ENCODE results near the gene PCCB.

PCCB gene

GRCh38 chr3:136235545-136235944 lies 14.6 kb upstream of the PCCB start:
- CTCF ChIA-PET: no interaction called here
- DNase-seq (ENCODE audit: low spot score): no peak
- POLR2A ChIA-PET (ENCODE audit: low non-redundant PET): no interaction called here
- TF ChIP-seq CTCF (conservative IDR thresholded peaks at IDR 0.05; ENCODE audit: low read depth): no peak
- no peak overlapping the region for H3K27ac ChIP-seq

DNA sequence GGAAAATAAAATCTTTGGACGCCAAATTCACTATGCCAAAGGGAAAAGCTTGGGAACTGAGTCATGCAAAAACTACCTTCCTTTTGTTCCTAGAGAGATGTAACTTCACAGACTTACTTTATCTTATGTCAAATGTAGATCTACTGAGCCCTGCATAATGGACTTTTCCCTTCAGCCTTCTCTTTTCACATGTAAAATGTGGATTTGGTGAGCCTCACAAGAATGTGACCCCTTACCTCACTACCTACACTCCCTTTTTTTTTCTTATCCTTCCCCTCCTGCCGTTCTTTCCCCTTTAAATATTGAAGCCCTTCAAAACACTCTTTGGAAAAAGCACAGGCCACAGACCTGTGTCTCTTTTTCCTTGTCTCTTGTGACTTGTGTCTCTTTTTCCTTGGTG lies 14.0 kb upstream of the PCCB start:
- ChIA-PET POLR2A (ENCODE audit: low non-redundant PET) (no interaction called here), CTCF (no interaction called here)
- no peak overlapping the region for H3K27ac ChIP-seq
- no peak for DNase-seq (ENCODE audit: low spot score)
- no peak for TF ChIP-seq CTCF (conservative IDR thresholded peaks at IDR 0.05; ENCODE audit: low read depth)

DNA sequence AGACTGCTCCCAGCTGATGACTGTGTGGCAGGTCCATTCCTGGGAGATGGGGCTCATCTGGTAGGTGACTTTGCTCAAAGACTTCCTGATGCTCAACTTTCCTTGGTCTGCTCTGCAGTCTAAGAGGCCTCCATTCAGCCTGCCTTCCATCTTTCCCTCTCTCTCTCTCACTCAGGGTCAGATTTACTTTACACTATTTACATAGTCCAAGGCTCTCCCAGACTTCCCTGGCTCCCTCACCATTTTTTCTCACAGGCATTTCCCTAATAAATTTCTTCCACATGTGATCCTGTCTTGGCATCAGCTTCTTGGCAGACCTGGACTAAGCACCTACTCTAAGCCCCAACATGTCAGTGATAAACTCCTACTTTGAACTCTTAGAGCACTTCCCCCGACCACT lies 13.0 kb upstream of the PCCB start:
- CTCF ChIA-PET: no interaction called here
- TF ChIP-seq CTCF (conservative IDR thresholded peaks at IDR 0.05; ENCODE audit: low read depth): no peak
- H3K27ac ChIP-seq: no peak overlapping the region
- no peak for DNase-seq (ENCODE audit: low spot score)
- POLR2A ChIA-PET (ENCODE audit: low non-redundant PET): no interaction called here

DNA sequence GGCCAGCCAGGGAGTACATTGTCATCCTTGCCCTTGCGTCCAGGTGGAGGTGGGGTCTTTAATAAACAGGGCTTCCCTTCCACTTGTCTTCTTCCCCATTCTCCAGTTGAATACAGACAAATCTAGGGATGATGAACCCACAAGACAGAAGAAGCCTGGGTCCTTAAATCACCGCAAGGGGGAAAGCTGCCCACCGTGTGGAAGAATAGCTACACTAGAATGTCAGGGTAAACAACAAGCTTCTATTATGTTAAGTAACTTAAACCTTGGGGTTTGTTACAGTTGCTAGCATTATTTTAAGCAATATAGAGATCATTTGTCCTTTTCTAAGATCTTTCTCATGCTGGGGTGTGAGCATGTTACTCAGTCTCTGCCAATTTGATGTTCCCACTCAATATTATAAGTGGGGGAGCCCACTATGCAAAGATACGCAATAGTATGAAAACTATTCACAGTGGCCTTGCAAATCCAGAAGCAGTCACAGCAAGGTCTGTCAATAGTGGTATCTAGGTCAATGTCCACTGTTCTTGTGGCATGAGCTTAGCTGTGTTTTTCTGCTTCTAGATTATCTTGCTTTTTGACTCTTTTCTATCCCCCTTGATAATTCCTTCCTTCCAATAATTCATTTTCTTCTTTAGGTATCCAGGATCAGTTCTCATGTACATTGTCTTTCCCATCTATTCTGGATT lies 12.0 kb upstream of the PCCB start:
- POLR2A ChIA-PET (ENCODE audit: low non-redundant PET): no interaction called here
- DNase-seq (ENCODE audit: low spot score): no peak
- CTCF ChIA-PET: interaction anchor here (0.5 kb wide), 1 partner anchor 1279 kb away, joined by 6 read pairs; no protein-coding TSS in a partner anchor
- no peak for TF ChIP-seq CTCF (conservative IDR thresholded peaks at IDR 0.05; ENCODE audit: low read depth)
- H3K27ac ChIP-seq: no peak overlapping the region

DNA sequence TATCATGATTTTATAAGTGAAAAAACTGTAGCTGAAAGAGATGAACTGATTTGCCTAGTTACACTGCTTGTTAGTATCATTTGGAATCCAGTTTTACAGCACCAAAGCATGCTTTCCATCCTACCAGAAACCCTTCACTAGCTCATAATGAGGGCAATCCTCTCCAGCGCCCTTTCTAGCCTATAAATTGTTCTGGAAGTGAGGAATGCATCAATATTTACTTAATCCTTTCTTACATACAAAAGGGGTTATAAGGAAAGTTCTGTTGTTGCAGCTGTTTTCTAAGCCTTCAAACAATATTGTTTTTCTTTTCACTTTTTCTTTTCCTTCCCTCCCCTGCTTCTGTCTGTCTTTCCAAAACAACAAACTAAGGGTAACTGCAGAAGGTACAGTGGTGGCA lies 11.0 kb upstream of the PCCB start:
- CTCF ChIA-PET: interaction anchor here (0.5 kb wide), 1 partner anchor 1278 kb away, joined by 6 read pairs; no protein-coding TSS in a partner anchor
- POLR2A ChIA-PET (ENCODE audit: low non-redundant PET): no interaction called here
- H3K27ac ChIP-seq: no peak overlapping the region
- no peak for TF ChIP-seq CTCF (conservative IDR thresholded peaks at IDR 0.05; ENCODE audit: low read depth)
- no peak for DNase-seq (ENCODE audit: low spot score)

GRCh38 chr3:136245691-136246090 lies 4.4 kb upstream of the PCCB start:
- ChIA-PET POLR2A (ENCODE audit: low non-redundant PET) (no interaction called here), CTCF (no interaction called here)
- H3K27ac ChIP-seq: no peak overlapping the region
- DNase-seq (ENCODE audit: low spot score): no peak
- TF ChIP-seq CTCF (conservative IDR thresholded peaks at IDR 0.05; ENCODE audit: low read depth): no peak

All from RWPE1 (cell line).